HEK293T (cell line): ENCODE results near the gene VASH2.

Experiments used
- FOXA1 ChIP-seq: fragments of 450-650 bp; IDR thresholded peaks from 2 replicates; pipeline ENCODE4 v1.6.1; 2016; ENCODE audit warnings: mild to moderate bottlenecking
- FOXK2 ChIP-seq: fragments of 450-650 bp; IDR thresholded peaks from 2 replicates; pipeline ENCODE4 v1.6.1; 2016; ENCODE audit warnings: mild to moderate bottlenecking
- FOXM1 ChIP-seq: fragments of 450-650 bp; IDR thresholded peaks from 2 replicates; pipeline ENCODE4 v1.6.1; 2017; ENCODE audit warnings: mild to moderate bottlenecking, borderline replicate concordance
- HDGF ChIP-seq: fragments of 450-650 bp; IDR thresholded peaks from 2 replicates; pipeline ENCODE4 v1.6.1; 2017; ENCODE audit warnings: antibody characterized with exemption, borderline replicate concordance
- L3MBTL2 ChIP-seq: fragments of 450-650 bp; conservative IDR thresholded peaks from 2 replicates; pipeline ENCODE4 v1.6.1; 2016; ENCODE audit warnings: mild to moderate bottlenecking
- LEF1 ChIP-seq: fragments of 450-650 bp; IDR thresholded peaks from 2 replicates; pipeline ENCODE4 v1.6.1; 2017; ENCODE audit warnings: mild to moderate bottlenecking, borderline replicate concordance
- NFRKB ChIP-seq: fragments of 450-650 bp; IDR thresholded peaks from 2 replicates; pipeline ENCODE4 v1.6.1; 2016; ENCODE audit warnings: mild to moderate bottlenecking, moderate library complexity
- SP1 ChIP-seq: fragments of 450-650 bp; IDR thresholded peaks from 2 replicates; pipeline ENCODE4 v1.6.1; 2017
- SUZ12 ChIP-seq: fragments of 450-650 bp; IDR thresholded peaks from 2 replicates; pipeline ENCODE4 v1.6.1; 2016; ENCODE audit warnings: mild to moderate bottlenecking

DNA sequence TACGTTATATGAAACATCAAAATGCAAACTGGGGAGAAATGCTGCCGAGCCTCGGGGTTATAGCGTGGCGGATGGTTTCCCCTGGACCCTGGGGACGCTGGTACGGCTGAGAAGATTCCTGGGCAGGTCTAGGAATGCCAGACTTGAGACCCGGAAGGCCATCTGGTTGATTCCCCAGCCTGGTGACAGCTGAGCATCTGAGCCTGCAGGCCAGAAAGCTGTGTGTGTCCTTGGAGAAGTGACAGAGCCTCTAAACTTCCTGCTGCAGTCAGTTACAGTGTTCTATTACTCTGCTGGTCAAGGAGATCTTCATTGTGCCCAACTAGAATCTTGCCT is 2.3 kb downstream of the VASH2 start:
- no peak for TF ChIP-seq NFRKB
- no peak for TF ChIP-seq LEF1
- no peak for TF ChIP-seq FOXM1
- no peak for TF ChIP-seq FOXK2
- no peak for TF ChIP-seq SP1
- TF ChIP-seq HDGF = no peak
- TF ChIP-seq SUZ12 = no peak
- no peak for TF ChIP-seq L3MBTL2
- TF ChIP-seq FOXA1 = no peak
